CD4-positive, alpha-beta T cell treated with Interleukin-17A for 4 hours (primary cell): ENCODE results near the gene DISP3.

Experiments used
- DNase-seq: peaks from one replicate; pipeline ENCODE4 v3.0.0-alpha.2; 2020; ENCODE audit warnings: mixed read lengths

The DISP3 gene

GRCh38 chr1:11530731-11531311, 51.9 kb downstream of the DISP3 start:
- no peak for DNase-seq

- no peak for DNase-seq
Measured at GRCh38 chr1:11531314-11531870, 52.4 kb downstream of the DISP3 start.

GRCh38 chr1:11531943-11532342, 53.0 kb downstream of the DISP3 start:
- DNase-seq = no peak

GRCh38 chr1:11533790-11534787, 55.1 kb downstream of the DISP3 start:
- no peak for DNase-seq

- no peak for DNase-seq
Measured at GRCh38 chr1:11534846-11535245, 55.9 kb downstream of the DISP3 start.

- no peak for DNase-seq
Measured at GRCh38 chr1:11535316-11535715, 56.4 kb downstream of the DISP3 start.

GRCh38 chr1:11535761-11536572, 57.0 kb downstream of the DISP3 start:
- DNase-seq = no peak

GRCh38 chr1:11536573-11537379, 57.8 kb downstream of the DISP3 start:
- DNase-seq = no peak

GRCh38 chr1:11537380-11537764, 58.4 kb downstream of the DISP3 start:
- DNase-seq = no peak

GRCh38 chr1:11537854-11538591, 59.1 kb downstream of the DISP3 start:
- DNase-seq = no peak

- no peak for DNase-seq
Measured at GRCh38 chr1:11538886-11539285, 59.9 kb downstream of the DISP3 start.

GRCh38 chr1:11539850-11540772, 61.2 kb downstream of the DISP3 start:
- no peak for DNase-seq

GRCh38 chr1:11540773-11541160, 61.8 kb downstream of the DISP3 start:
- DNase-seq = no peak

GRCh38 chr1:11541236-11541635, 62.3 kb downstream of the DISP3 start:
- no peak for DNase-seq

GRCh38 chr1:11541956-11542355, 63.0 kb downstream of the DISP3 start:
- no peak for DNase-seq

GRCh38 chr1:11543392-11543791, 64.4 kb downstream of the DISP3 start:
- no peak for DNase-seq

GRCh38 chr1:11543796-11544195, 64.8 kb downstream of the DISP3 start:
- no peak for DNase-seq

GRCh38 chr1:11546456-11546855, 67.5 kb downstream of the DISP3 start:
- DNase-seq = no peak

GRCh38 chr1:11550664-11551283, 71.8 kb downstream of the DISP3 start:
- peak; percentile 27 for DNase-seq

GRCh38 chr1:11558276-11558675, 79.3 kb downstream of the DISP3 start:
- no peak for DNase-seq
